HG02884 (cell line): ENCODE data around the gene C16orf74.
A peak's percentile ranks its signal among the peaks of the same experiment; 100 is the strongest.

Source experiments
- ATAC-seq: cut with Tn5 transposase; IDR thresholded peaks from one replicate; pipeline ENCODE4 v1.9.1; 2021; ENCODE audit warnings: mild to moderate bottlenecking, moderate library complexity; ENCODE audit not compliant: unreplicated experiment

C16orf74 gene

GRCh38 chr16:85698935-85699558, 51.8 kb downstream of the C16orf74 start:
- ATAC-seq = no peak

GRCh38 chr16:85698459-85698891, 52.4 kb downstream of the C16orf74 start:
- no peak for ATAC-seq

- no peak for ATAC-seq
These were observed 53.5 kb downstream of the C16orf74 start for GRCh38 chr16:85697431-85697830.

- ATAC-seq = no peak
These were observed 54.1 kb downstream of the C16orf74 start for GRCh38 chr16:85696781-85697180.

GRCh38 chr16:85695196-85696128, 55.4 kb downstream of the C16orf74 start:
- no peak for ATAC-seq

- no peak for ATAC-seq
These were observed 60.3 kb downstream of the C16orf74 start for GRCh38 chr16:85690469-85691064.

- no peak for ATAC-seq
These were observed 61.0 kb downstream of the C16orf74 start for GRCh38 chr16:85689950-85690320.

- ATAC-seq = no peak
These were observed 61.5 kb downstream of the C16orf74 start for GRCh38 chr16:85689285-85689949.

- ATAC-seq = peak; percentile 87
These were observed 62.2 kb downstream of the C16orf74 start, which contains the start of gene GINS2 for GRCh38 chr16:85688586-85689284. Gene GINS2 (minus strand): TSS chr16:85688954. CDS start chr16:85688898, 56 bp downstream.

- no peak for ATAC-seq
These were observed 63.0 kb downstream of the C16orf74 start for GRCh38 chr16:85687651-85688471.

GRCh38 chr16:85686912-85687591, 63.8 kb downstream of the C16orf74 start:
- ATAC-seq = no peak

- ATAC-seq = no peak
These were observed 65.6 kb downstream of the C16orf74 start for GRCh38 chr16:85685251-85685650.

GRCh38 chr16:85683363-85683762, 67.5 kb downstream of the C16orf74 start:
- no peak for ATAC-seq

- no peak for ATAC-seq
These were observed 68.4 kb downstream of the C16orf74 start for GRCh38 chr16:85682516-85682915.

- ATAC-seq = no peak
These were observed 69.6 kb downstream of the C16orf74 start for GRCh38 chr16:85681255-85681654.

- no peak for ATAC-seq
These were observed 70.4 kb downstream of the C16orf74 start for GRCh38 chr16:85680352-85680944.

GRCh38 chr16:85679870-85680269, 71.0 kb downstream of the C16orf74 start:
- ATAC-seq = no peak

GRCh38 chr16:85678821-85679220, 72.1 kb downstream of the C16orf74 start:
- ATAC-seq = no peak

- ATAC-seq = no peak
These were observed 72.9 kb downstream of the C16orf74 start for GRCh38 chr16:85678016-85678415.
